ENCODE results near the gene LPCAT4.

DNA sequence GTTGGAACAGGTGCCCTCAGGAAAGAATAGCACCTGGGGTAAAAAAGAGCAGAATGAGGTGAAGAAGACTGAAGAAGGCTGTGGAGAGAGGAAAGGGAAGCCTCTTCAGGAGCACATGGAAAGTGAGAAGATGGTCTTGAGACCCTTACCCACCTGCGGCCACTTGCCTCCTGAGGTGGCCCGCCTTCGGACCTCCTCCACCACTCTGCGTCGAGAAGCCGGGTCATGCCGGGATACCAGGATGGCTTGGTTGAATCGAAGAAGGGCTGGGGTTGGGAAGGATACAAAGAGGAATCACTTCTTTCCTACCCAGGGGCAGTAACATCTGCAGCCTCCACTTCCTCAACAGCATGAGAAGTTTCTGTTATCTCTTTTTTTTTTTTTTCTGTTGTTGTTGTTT, 3.0 kb downstream of the LPCAT4 start:
- TF ChIP-seq EZH2 (IDR thresholded peaks at IDR 0.05; ENCODE audit: borderline replicate concordance) (no peak), CTCF (IDR thresholded peaks at IDR 0.05; ENCODE audit: poor library complexity) (no peak)
